ENCODE measurements around the gene SRD5A3.
"Not testable (repeated sequence)": the region's sequence is repeated elsewhere in the genome, so short reads cannot be mapped to it uniquely, and the experiment has no call there.

Gene SRD5A3

DNA sequence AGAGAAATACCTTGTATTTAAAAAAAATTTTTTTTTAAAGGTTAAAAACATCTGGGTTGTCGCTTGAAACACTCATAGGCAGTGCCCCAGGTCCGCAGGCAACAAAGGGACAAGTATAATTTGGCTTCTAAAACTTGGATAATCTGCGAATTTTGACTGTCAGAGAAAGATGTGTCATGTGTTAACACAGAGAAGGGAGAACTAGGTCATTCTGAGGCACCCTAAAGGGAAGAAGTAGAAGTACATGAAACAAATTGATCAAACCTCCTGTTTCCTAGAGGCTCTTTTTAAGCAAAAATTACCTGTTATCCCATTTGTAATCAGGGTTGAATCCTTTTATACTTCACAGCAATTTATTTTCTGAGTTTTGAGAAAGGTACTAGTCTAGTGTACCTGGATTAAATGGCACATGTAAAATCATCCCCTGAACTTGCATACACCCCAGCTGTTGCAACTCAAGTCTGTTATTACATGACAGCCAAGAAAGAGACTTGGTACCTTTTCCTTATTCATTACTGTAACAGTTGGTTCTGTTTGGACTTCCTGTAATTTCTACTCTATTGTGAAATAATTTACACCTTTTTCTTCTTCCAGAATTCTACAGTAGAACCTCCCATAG, 1.7 kb downstream of the SRD5A3 start:
- DNase-seq: no peak

- DNase-seq: no peak
These were observed 2.4 kb downstream of the SRD5A3 start for GRCh38 chr4:55348466-55348865.

DNA sequence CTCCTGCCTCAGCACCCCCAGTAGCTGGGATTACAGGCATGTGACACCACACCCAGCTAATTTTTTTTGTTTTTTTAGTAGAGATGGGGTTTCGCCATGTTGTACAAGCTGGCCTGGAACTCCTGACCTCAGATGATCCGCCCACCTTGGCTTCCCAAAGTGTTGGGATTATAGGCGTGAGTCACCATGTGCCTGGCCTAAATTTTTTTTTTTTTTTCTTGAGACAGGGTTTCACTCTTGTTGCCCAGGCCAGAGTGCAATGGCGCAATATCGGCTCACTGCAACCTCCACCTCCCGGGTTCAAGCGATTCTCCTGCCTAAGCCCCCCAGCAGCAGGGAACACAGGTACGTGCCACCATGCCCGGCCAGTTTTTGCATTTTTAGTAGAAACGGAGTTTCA, 4.8 kb downstream of the SRD5A3 start:
- DNase-seq: not testable (repeated sequence)

DNA sequence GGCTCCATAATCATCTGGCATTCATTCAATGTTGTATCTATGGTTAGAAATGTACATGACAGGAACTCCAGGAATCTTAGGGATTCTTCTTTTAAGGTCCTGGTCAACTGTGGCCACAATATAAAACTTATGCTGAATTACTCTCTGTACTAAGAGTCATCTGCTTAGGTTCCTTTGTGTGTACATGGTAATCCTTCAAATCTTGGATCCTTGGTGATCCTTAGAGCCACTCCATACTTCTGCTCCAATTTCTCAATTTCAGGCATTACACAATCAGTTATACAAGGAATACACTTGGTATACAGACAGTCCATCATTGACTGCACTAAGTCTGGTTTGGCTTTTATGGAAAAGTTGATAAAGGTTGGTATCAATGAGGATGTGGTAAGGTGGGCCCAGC, 5.8 kb downstream of the SRD5A3 start:
- DNase-seq: no peak

- no peak for DNase-seq
These were observed 6.7 kb downstream of the SRD5A3 start for GRCh38 chr4:55352726-55353125.

DNA sequence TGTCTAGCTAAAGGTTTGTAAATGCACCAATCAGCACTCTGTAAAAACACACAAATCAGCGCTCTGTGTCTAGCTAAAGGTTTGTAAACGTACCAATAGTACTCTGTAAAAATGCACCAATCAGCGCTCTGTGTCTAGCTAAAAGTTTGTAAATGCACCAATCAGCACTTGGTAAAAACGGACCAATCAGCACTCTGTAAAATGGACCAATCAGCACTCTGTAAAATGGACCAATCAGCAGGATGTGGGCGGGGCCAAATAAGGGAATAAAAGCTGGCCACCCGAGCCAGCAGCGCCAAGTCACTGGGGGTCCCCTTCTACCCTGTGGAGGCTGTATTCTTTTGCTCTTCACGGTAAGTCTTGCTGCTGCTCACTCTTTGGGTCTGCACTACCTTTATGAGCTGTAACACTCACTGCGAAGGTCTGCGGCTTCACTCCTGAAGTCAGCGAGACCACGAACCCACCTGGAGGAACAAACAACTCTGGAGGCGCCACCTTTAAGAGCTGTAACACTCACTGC, 7.2 kb downstream of the SRD5A3 start:
- not testable (repeated sequence) for DNase-seq

- no peak for DNase-seq
These were observed 8.6 kb downstream of the SRD5A3 start for GRCh38 chr4:55354648-55355047.

DNA sequence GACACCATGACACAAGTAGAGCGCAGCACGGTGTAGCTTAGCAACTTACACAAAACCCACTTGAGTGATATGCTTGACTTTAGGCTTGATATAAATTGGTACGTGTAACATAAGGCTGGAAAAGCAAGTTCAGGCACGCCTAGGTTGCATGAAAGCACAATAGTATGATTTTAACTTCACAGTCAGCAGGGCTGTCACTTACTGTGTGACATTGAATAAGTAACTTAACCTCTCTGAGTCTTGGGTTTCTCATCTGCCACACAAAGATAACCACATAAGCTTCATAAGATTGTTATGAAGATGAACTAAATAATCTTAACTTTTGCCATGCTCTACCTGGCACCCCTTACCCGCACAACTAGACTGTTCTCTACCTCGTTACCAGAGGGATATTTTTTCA, 9.5 kb downstream of the SRD5A3 start:
- DNase-seq: no peak

DNA sequence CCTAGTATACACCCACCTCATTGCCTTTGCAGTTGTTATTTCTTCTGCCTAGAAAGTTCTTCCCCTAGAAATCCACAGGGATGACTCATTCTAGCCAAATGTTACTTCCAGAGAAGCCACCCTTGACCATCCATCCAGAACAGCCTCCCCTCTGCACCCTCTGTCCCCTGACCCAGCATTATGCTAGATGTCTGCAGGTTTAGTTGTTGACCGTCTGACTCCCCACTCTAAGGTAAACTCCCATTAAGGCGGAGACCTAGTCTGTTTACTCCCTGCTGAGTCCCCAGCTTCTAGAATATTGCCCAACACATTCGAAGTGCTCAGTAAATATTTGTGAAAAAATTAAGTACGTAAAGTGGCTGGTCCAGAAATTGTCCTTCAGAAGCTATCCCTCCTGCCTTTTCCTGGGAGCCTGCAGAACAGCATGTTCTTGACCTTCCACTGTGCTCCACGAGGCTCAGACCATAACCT, 11.0 kb downstream of the SRD5A3 start:
- no peak for DNase-seq

DNA sequence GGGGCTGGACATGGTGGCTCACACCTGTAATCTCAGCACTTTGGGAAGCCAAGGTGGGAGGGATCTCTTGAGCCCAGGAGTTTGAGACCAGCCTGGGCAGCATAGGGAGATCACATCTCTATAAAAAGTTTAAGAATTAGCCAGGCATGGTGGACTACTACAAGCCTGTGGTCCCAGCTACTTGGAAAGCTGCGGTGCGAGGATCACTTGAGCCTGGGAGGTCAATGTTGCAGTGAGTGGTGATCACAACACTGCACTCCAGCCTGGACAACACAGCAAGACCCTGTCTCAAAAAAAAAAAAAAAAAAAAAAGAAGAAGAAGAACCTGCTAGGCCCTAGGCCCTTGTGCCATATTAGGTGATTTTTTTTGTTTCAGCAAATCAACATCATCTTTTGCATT, 12.2 kb downstream of the SRD5A3 start:
- DNase-seq: no peak

DNA sequence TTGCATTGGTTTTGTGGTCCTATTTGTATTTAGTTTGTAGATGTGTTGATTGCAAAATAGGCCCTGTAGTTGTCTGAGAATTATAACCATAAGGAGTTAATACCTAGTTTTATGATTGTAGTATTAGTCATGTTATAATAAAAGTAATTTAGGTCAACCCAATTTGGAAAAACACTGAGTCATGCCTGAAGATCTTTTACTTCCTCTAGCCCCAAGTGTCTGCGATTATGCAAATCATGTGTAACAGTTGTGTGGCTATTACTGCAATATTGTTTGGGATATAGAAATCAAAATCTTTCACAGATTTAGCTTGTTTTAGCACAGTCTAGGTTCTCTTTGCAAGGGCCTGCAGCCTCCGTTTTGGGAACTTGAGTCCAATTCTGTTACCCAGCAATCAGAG, 12.6 kb downstream of the SRD5A3 start:
- DNase-seq: no peak

DNA sequence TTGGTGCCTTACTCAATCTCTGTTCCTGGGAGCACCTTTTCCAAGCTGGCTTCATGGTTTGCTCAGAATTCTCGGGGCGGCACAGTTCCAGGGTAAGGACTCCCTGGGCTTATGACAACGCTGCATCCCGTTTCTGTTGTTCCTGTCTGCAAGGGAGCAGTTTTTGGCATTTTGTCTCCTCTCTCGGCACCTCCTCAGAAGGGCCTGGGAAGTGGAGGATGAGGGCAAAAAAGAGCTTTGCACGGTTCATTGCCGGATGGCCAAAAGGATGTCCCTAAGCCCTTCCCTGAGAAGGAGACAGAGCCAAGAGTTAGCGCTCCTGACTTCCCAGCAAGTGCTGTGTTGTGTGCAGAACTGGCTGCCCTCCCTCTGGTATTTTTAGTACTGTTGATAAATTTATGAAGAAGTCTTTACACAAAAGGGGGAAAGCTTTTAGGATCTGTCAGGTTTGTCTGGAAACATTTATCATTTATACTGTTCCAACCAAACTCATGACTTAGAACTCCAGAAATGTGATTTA, 13.4 kb downstream of the SRD5A3 start:
- DNase-seq: no peak

DNA sequence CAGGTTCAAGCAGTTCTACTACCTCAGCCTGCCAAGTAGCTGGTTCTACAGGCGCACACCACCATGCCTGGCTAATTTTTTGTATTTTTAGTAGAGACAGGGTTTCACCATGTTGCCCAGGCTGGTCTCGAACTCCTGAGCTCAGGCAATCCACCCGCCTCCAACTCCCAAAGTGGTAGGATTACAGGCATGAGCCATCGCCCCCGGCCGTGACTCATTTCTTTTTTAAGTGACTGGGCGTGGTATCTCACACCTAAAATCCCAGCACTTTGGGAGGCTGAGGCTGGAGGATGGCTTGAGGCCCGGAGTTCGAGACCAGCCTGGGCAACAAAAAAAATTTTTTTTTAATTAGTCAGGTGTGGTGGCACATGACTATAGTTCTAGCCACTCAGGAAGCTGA, 16.9 kb downstream of the SRD5A3 start:
- DNase-seq: not testable (repeated sequence)

- DNase-seq: no peak
These were observed 17.8 kb downstream of the SRD5A3 start for GRCh38 chr4:55363691-55364351.

DNA sequence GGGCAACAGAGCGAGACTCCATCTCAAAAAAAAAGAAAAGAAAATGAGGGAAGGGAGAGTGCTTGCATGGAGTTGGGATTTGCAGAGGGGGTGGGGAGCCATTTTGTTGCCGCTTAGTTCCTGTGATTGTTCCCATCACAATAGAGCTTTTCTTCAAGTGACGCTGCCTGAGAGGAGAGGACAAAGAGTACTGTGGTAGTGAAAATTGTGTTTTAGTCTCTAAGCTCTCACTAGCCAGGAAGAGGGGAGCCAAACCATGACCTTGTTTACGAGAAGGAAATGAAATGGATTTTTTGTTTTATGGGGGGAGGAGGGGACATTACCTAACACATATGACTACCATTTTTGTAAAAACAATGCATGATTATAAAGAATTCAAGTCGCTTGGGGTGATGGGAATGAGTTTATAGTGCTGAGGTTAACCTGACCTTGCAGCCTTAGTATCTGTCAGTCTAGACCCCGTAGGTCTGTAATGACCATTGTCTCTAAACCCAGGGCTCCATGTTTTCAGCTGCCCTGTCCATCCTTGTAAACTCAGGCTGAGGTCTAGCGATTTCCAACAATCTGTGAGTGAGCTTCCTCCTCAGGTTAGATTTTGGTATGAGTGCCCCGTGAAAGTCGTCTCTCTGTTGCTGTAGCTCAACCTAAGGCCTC, 18.8 kb downstream of the SRD5A3 start:
- DNase-seq: no peak

GRCh38 chr4:55365345-55365728, 19.3 kb downstream of the SRD5A3 start:
- DNase-seq: no peak

DNA sequence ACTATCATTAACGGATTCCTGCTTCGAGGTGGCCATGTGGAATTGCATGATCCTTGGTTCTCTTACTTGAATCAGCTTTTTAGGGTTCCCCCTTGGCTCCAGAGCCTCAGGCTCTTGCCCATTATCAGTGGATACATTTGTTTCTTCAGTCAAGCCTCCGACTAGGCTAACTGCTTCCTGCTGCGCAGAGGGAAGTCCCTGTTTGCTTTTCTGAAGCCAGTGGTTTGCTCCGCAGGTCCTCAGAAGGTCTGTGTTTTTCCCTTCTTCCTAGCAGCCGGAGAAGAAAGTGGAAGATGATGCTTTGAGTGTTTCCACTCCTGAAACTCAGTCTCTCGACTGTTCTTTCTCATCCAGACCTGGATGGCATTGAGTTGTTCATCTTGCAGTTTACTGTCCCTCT, 20.6 kb downstream of the SRD5A3 start:
- no peak for DNase-seq

DNA sequence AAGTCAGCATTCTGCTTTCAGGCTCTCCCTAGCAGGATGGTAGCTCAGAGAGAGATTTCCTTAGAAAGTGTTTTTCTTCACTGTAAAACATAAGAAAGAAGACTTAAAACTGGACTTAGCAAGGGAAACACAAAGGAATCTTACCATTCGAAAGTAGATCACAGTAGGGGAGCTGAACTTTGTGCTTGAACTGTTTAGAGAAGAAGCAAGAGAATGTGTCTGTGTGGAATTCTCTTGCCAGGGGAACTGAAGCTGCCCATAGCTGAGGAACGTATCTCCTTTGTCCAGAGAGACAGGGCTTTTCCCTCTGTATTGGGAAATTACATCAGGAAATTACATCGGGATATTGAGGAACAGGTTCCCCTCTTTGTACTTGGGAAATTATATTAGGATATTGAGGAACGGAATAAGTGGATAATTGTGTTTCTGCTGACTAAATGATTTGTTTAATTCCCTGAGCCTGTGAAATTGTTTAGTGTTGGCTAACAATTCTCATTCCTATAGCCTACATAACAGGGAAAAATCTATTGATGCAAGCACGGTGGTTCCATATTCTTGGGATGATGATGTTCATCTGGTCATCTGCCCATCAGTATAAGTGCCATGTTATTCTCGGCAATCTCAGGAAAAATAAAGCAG, 21.2 kb downstream of the SRD5A3 start:
- no peak for DNase-seq

GRCh38 chr4:55369968-55370367, 23.9 kb downstream of the SRD5A3 start:
- DNase-seq: no peak

DNA sequence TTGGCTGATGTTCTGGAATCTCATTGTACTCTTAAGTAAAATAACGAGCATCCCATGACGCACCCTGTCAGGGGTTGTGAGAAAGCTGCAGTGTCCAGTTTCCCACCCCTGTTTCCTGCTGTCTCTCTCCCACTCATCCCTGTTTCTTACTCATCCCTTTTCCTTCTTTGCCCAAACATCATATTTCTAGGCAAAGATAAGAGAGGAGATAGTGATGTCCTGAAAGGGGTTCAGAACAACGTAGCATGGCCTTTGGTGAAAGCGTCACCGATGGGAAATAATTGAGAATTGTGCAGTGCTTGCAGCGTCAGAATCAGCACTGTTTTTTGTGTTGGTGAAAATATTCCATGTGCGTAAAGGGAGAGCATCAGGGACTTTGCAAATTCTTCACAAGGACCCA, 26.2 kb downstream of the SRD5A3 start:
- no peak for DNase-seq

DNA sequence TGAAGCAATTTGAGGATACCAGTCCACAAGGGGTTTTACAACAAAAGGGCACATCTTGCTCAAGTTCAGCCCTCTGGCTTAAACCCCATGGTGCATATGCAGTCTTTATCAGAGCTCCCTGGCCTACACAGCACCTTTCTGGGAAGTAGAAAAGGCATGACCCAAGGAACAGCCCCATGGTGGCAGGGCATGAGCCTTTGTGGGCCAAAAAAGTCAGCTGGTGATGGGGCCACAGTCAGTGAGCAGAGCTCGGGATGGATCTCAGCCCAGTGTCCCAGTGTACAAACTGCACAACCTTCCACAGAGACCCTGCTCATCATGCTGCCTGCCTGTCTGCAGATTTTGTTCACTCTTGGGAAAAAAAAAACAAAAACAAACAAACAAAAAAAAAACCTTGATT, 27.4 kb downstream of the SRD5A3 start:
- DNase-seq: no peak

GRCh38 chr4:55376698-55377097, 30.7 kb downstream of the SRD5A3 start:
- no peak for DNase-seq
